ENCODE results near the gene NR3C1. TPM values are rescaled to one million over a fixed set of nuclear protein-coding genes. Genes with fewer than 3 reads are reported as not detected.

Gene NR3C1
- total RNA-seq, 1 donor from 2014 or later: 62.2 TPM

- intact Hi-C loops (cut with micrococcal nuclease): no loop called here
- Mint-ChIP-seq H3K27me3 (no peaks in the 10 kb centered on the region), H3K4me1 (no peaks in the 10 kb centered on the region), H3K36me3 (ENCODE audit: low read depth) (peaks cover 14% of the 10 kb centered on the region), H3K9me3 (peaks cover 34% of the 10 kb centered on the region), H3K27ac (no peak overlapping the region), H3K4me3 (no peak overlapping the region)
- DNase-seq: no peak
Observed at GRCh38 chr5:143268388-143268787, 135.1 kb downstream of the NR3C1 start.

GRCh38 chr5:143267186-143267585, 136.3 kb downstream of the NR3C1 start:
- H3K27ac Mint-ChIP-seq: no peak overlapping the region
- peaks cover 14% of the 10 kb centered on the region for H3K36me3 Mint-ChIP-seq (ENCODE audit: low read depth)
- H3K9me3 Mint-ChIP-seq: peaks cover 34% of the 10 kb centered on the region
- H3K27me3 Mint-ChIP-seq: no peaks in the 10 kb centered on the region
- no peak overlapping the region for H3K4me3 Mint-ChIP-seq
- intact Hi-C loops (cut with micrococcal nuclease): no loop called here
- no peak for DNase-seq
- H3K4me1 Mint-ChIP-seq: peaks cover 4% of the 10 kb centered on the region

GRCh38 chr5:143265995-143266394, 137.5 kb downstream of the NR3C1 start:
- Mint-ChIP-seq H3K36me3 (ENCODE audit: low read depth) (peaks cover 14% of the 10 kb centered on the region), H3K27ac (no peak overlapping the region), H3K27me3 (no peaks in the 10 kb centered on the region), H3K9me3 (peaks cover 34% of the 10 kb centered on the region), H3K4me3 (no peak overlapping the region), H3K4me1 (peaks cover 9% of the 10 kb centered on the region)
- no peak for DNase-seq
- intact Hi-C loops (cut with micrococcal nuclease): no loop called here

- no peak for DNase-seq
- peaks cover 14% of the 10 kb centered on the region for H3K36me3 Mint-ChIP-seq (ENCODE audit: low read depth)
- H3K9me3 Mint-ChIP-seq: peaks cover 23% of the 10 kb centered on the region
- peaks cover 12% of the 10 kb centered on the region for H3K4me1 Mint-ChIP-seq
- no peak overlapping the region for H3K27ac Mint-ChIP-seq
- no peaks in the 10 kb centered on the region for H3K27me3 Mint-ChIP-seq
- H3K4me3 Mint-ChIP-seq: no peak overlapping the region
- intact Hi-C loops (cut with micrococcal nuclease): loop anchor here (2.0 to 5.0 kb wide), 3 partner anchors 46 to 261 kb away; no protein-coding TSS in a partner anchor
Observed at GRCh38 chr5:143263272-143263810, 140.1 kb downstream of the NR3C1 start.

GRCh38 chr5:143262393-143263174, 140.9 kb downstream of the NR3C1 start:
- Mint-ChIP-seq H3K9me3 (peaks cover 17% of the 10 kb centered on the region), H3K36me3 (ENCODE audit: low read depth) (peaks cover 14% of the 10 kb centered on the region), H3K27me3 (no peaks in the 10 kb centered on the region), H3K27ac (no peak overlapping the region), H3K4me1 (peaks cover 12% of the 10 kb centered on the region), H3K4me3 (no peak overlapping the region)
- no peak for DNase-seq
- intact Hi-C loops (cut with micrococcal nuclease): loop anchor here (2.0 to 5.0 kb wide), 3 partner anchors 45 to 260 kb away; no protein-coding TSS in a partner anchor

GRCh38 chr5:143261748-143262392, 141.6 kb downstream of the NR3C1 start:
- peaks cover 16% of the 10 kb centered on the region for H3K9me3 Mint-ChIP-seq
- no peak for DNase-seq
- peaks cover 11% of the 10 kb centered on the region for H3K36me3 Mint-ChIP-seq (ENCODE audit: low read depth)
- peaks cover 12% of the 10 kb centered on the region for H3K4me1 Mint-ChIP-seq
- peak overlapping the region; percentile 18 for H3K27ac Mint-ChIP-seq
- intact Hi-C loops (cut with micrococcal nuclease): loop anchor here (2.0 to 5.0 kb wide), 3 partner anchors 45 to 260 kb away; no protein-coding TSS in a partner anchor
- H3K4me3 Mint-ChIP-seq: no peak overlapping the region
- H3K27me3 Mint-ChIP-seq: no peaks in the 10 kb centered on the region

- H3K27me3 Mint-ChIP-seq: no peaks in the 10 kb centered on the region
- no peak for DNase-seq
- H3K4me1 Mint-ChIP-seq: peaks cover 12% of the 10 kb centered on the region
- no peak overlapping the region for H3K4me3 Mint-ChIP-seq
- no peaks in the 10 kb centered on the region for H3K9me3 Mint-ChIP-seq
- no peaks in the 10 kb centered on the region for H3K36me3 Mint-ChIP-seq (ENCODE audit: low read depth)
- H3K27ac Mint-ChIP-seq: no peak overlapping the region
- intact Hi-C loops (cut with micrococcal nuclease): no loop called here
Observed at GRCh38 chr5:143259254-143259605, 144.3 kb downstream of the NR3C1 start.

- Mint-ChIP-seq H3K27me3 (no peaks in the 10 kb centered on the region), H3K4me3 (no peak overlapping the region), H3K36me3 (ENCODE audit: low read depth) (no peaks in the 10 kb centered on the region), H3K9me3 (no peaks in the 10 kb centered on the region), H3K27ac (peak overlapping the region; percentile 52), H3K4me1 (peaks cover 12% of the 10 kb centered on the region)
- intact Hi-C loops (cut with micrococcal nuclease): no loop called here
- no peak for DNase-seq
Observed at GRCh38 chr5:143258559-143259253, 144.8 kb downstream of the NR3C1 start.

GRCh38 chr5:143254819-143255218, 148.7 kb downstream of the NR3C1 start:
- intact Hi-C loops (cut with micrococcal nuclease): no loop called here
- no peaks in the 10 kb centered on the region for H3K4me1 Mint-ChIP-seq

GRCh38 chr5:143251946-143252345, 151.5 kb downstream of the NR3C1 start:
- no peak for DNase-seq
- H3K27ac Mint-ChIP-seq: no peak overlapping the region
- H3K4me1 Mint-ChIP-seq: no peaks in the 10 kb centered on the region
- H3K9me3 Mint-ChIP-seq: peaks cover 18% of the 10 kb centered on the region
- intact Hi-C loops (cut with micrococcal nuclease): no loop called here
- H3K27me3 Mint-ChIP-seq: no peaks in the 10 kb centered on the region
- H3K4me3 Mint-ChIP-seq: no peak overlapping the region
- peaks cover 4% of the 10 kb centered on the region for H3K36me3 Mint-ChIP-seq (ENCODE audit: low read depth)

More at GRCh38 chr5:143254819-143255218, 148.7 kb downstream of the NR3C1 start:
- DNase-seq: no peak
- Mint-ChIP-seq H3K27me3 (no peaks in the 10 kb centered on the region), H3K9me3 (peaks cover 4% of the 10 kb centered on the region), H3K36me3 (ENCODE audit: low read depth) (no peaks in the 10 kb centered on the region), H3K27ac (no peak overlapping the region), H3K4me3 (no peak overlapping the region)

GRCh38 chr5:143251190-143251589, 152.3 kb downstream of the NR3C1 start:
- intact Hi-C loops (cut with micrococcal nuclease): no loop called here
- H3K4me3 Mint-ChIP-seq: no peak overlapping the region
- peaks cover 4% of the 10 kb centered on the region for H3K36me3 Mint-ChIP-seq (ENCODE audit: low read depth)
- H3K27me3 Mint-ChIP-seq: no peaks in the 10 kb centered on the region
- peaks cover 18% of the 10 kb centered on the region for H3K9me3 Mint-ChIP-seq
- H3K4me1 Mint-ChIP-seq: no peaks in the 10 kb centered on the region
- H3K27ac Mint-ChIP-seq: no peak overlapping the region
- no peak for DNase-seq

- Mint-ChIP-seq H3K4me1 (no peaks in the 10 kb centered on the region), H3K4me3 (no peak overlapping the region), H3K36me3 (ENCODE audit: low read depth) (peaks cover 4% of the 10 kb centered on the region), H3K27ac (no peak overlapping the region), H3K9me3 (peaks cover 19% of the 10 kb centered on the region), H3K27me3 (no peaks in the 10 kb centered on the region)
- DNase-seq: no peak
- intact Hi-C loops (cut with micrococcal nuclease): no loop called here
Observed at GRCh38 chr5:143249851-143250250, 153.6 kb downstream of the NR3C1 start.

GRCh38 chr5:143248822-143249579, 154.5 kb downstream of the NR3C1 start:
- Mint-ChIP-seq H3K4me1 (no peaks in the 10 kb centered on the region), H3K9me3 (peaks cover 27% of the 10 kb centered on the region), H3K27ac (no peak overlapping the region), H3K4me3 (no peak overlapping the region), H3K27me3 (no peaks in the 10 kb centered on the region), H3K36me3 (ENCODE audit: low read depth) (peaks cover 6% of the 10 kb centered on the region)
- intact Hi-C loops (cut with micrococcal nuclease): no loop called here
- DNase-seq: no peak

Measured in activated CD4-positive, alpha-beta T cell treated with anti-CD3 and anti-CD28 coated beads, Interleukin-2, amount 10 ng/mL, durations not matched to agents 24 days and 14 days (primary cell).